ENCODE data around the gene HLA-DPB1.

- no peak for TF ChIP-seq CTCF (conservative IDR thresholded peaks at IDR 0.05 in 1 of 2, IDR thresholded peaks at IDR 0.05 in 1 of 2; ENCODE audit: low read depth in 1 of 2, low read length in 2 of 2)
- no peak for TF ChIP-seq EZH2 (IDR thresholded peaks at IDR 0.05; ENCODE audit: low read length, missing control alignments)
These were observed 9.8 kb downstream of the HLA-DPB1 start for GRCh38 chr6:33085627-33086026.
